Measurements from ENCODE around the gene RRM1.
"Not testable (repeated sequence)": the region's sequence is repeated elsewhere in the genome, so short reads cannot be mapped to it uniquely, and the experiment has no call there.

RRM1 gene

DNA sequence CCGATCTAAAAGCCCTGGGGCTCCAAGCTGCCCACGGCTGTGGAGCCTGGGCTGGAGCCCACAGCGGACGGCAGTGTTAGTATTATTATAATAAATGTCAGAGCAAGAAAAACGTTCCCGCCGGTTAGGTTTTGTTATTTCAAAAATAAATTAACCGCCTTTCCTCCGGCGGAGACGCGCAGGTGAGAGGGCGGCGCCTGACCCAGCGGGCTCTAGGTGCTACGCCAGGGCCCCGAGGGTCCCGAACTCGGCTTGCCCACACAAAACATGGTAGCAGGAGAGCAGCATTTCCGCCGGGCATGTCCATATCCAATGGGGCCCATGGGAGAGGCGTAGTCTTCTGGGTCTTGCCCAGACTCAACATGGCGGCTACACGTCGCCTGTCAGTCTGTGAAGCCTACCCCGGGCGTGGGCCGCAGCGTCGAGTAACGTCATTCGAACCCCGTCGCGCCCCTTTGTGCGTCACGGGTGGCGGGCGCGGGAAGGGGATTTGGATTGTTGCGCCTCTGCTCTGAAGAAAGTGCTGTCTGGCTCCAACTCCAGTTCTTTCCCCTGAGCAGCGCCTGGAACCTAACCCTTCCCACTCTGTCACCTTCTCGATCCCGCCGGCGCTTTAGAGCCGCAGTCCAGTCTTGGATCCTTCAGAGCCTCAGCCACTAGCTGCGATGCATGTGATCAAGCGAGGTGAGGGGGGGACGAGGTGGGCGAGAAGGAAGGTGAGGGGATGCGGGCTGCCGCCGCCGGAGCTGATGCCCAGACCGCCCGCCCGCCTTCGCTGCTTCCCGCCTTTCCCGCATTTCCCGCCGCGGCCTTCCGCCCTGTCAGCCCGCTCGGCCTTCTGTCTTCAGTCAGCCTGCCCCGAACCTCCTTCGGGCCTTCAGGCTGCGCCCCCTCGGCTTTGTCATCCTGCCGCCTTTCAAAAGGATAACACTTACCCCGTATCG lies at the start of gene RRM1:
Gene RRM1 (plus strand): TSS at position 452 of the 944 bp plus-strand sequence. CDS start 214 bp downstream, at position 666.
- TF ChIP-seq, protein P1, sequence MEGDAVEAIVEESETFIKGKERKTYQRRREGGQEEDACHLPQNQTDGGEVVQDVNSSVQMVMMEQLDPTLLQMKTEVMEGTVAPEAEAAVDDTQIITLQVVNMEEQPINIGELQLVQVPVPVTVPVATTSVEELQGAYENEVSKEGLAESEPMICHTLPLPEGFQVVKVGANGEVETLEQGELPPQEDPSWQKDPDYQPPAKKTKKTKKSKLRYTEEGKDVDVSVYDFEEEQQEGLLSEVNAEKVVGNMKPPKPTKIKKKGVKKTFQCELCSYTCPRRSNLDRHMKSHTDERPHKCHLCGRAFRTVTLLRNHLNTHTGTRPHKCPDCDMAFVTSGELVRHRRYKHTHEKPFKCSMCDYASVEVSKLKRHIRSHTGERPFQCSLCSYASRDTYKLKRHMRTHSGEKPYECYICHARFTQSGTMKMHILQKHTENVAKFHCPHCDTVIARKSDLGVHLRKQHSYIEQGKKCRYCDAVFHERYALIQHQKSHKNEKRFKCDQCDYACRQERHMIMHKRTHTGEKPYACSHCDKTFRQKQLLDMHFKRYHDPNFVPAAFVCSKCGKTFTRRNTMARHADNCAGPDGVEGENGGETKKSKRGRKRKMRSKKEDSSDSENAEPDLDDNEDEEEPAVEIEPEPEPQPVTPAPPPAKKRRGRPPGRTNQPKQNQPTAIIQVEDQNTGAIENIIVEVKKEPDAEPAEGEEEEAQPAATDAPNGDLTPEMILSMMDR (IDR thresholded peaks at IDR 0.05; ENCODE audit: borderline replicate concordance, control extremely low read depth, extremely low read depth, insufficient read depth, missing control alignments) = no peak
- peak; percentile 94 for DNase-seq (ENCODE audit: low spot score)
- in situ Hi-C loops (cut with MboI; ENCODE audit: low sequenced_read_pairs, unreplicated experiment) = no loop called here

DNA sequence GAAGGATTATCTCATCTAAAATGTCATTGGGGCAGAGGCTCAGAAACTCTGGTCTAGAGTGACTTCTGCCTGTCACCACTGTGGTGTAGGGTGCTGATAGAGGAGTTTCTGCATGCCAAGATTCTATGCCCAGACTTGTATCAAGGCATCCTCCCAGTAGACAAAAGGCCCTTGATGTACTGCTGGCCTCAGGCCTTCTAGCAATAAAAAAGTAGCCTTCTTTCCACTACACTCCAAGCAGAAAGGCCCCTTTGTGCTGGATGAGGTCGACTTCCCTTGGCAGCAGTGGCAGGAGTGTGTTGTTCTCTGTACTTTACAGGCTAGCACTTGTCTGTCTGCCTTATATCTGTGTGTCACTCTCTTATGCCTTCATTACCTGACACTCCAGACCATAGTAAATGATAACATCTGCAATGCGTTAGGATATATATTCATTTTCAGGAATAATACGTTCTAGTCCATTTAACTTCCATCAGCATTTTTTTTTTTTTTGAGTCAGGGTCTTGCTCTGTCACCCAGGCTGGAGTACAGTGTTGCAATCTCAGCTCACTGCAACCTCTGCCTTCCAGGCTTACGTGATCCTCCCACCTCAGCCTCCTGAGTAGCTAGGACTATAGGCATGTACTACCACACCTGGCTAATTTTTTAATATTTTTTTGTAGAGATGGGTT lies 49.5 kb upstream of the RRM1 start:
- in situ Hi-C loops (cut with MboI; ENCODE audit: low sequenced_read_pairs, unreplicated experiment) = no loop called here
- TF ChIP-seq, protein P1 (IDR thresholded peaks at IDR 0.05; ENCODE audit: borderline replicate concordance, control extremely low read depth, extremely low read depth, insufficient read depth, missing control alignments) = no peak

DNA sequence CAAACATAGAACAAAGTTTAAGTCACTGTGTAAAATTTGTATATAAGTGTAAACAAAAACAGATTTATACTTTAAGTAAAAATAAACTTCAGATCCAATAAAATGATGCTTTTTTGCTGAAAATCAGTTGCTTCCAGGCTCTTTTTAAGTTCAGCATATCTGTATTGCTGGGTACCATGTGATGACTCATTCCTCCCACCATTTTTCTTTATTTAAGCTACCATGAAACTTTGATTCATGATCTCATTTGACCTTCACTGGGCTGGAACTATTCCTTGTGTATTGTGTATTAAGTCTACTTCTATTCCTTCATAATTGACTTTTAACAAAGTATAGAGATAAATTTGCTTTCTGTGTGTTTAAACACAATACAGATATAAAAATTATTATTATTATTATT lies 46.3 kb upstream of the RRM1 start:
- no peak for DNase-seq (ENCODE audit: low spot score)
- in situ Hi-C loops (cut with MboI; ENCODE audit: low sequenced_read_pairs, unreplicated experiment) = no loop called here

More for the DNA sequence above, 49.5 kb upstream of the RRM1 start:
- no peak for DNase-seq (ENCODE audit: low spot score)

DNA sequence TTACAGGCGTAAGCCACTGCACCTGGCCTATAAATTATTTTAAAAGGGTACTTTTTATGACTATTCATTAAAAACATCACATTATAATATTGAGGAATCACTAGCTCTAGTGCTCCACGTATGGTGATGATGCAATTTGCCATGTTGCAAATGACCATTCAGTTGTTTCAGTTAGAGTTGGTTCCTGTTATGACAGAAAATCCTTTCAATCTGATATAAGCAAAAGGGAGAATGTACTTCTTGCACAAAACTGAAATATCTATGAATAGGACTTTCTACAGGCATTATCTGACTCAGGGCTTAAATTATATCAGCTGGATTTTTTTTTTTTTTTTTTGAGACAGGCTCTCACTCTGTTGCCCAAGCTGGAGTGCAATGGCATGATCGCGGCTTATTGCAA lies 45.6 kb upstream of the RRM1 start:
- TF ChIP-seq, protein P1 (IDR thresholded peaks at IDR 0.05; ENCODE audit: borderline replicate concordance, control extremely low read depth, extremely low read depth, insufficient read depth, missing control alignments) = no peak
- in situ Hi-C loops (cut with MboI; ENCODE audit: low sequenced_read_pairs, unreplicated experiment) = no loop called here
- DNase-seq (ENCODE audit: low spot score) = no peak

More for the DNA sequence above, 46.3 kb upstream of the RRM1 start:
- TF ChIP-seq, protein P1 (IDR thresholded peaks at IDR 0.05; ENCODE audit: borderline replicate concordance, control extremely low read depth, extremely low read depth, insufficient read depth, missing control alignments) = no peak

DNA sequence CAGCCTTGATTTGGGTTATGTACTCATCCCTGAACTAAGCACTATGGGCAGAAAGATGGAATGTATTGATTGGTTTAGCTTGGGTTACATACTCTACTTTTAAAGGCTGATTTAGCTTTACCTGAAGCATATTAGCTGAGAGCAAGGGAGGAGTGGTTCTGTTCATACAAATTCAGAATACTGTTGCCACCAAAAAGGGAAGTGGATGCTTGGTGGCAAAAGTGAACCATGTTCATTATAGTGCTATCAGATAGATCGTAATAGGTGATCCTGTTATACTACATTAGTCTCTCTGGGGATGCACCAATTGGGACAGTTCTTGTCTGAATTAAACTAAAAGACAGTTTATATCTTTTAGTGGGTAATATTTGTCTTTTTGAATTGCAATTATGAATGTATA lies 44.5 kb upstream of the RRM1 start:
- in situ Hi-C loops (cut with MboI; ENCODE audit: low sequenced_read_pairs, unreplicated experiment) = no loop called here
- TF ChIP-seq, protein P1 (IDR thresholded peaks at IDR 0.05; ENCODE audit: borderline replicate concordance, control extremely low read depth, extremely low read depth, insufficient read depth, missing control alignments) = no peak
- DNase-seq (ENCODE audit: low spot score) = no peak

DNA sequence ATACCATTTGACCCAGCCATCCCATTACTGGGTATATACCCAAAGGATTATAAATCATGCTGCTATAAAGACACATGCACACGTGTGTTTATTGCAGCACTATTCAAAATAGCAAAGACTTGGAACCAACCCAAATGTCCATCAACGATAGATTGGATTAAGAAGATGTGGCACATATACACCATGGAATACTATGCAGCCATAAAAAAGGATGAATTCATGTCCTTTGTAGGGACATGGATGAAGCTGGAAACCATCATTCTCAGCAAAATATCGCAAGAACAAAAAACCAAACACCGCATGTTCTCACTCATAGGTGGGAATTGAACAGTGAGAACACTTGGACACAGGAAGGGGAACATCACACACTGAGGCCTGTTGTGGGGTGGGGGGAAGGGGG lies 41.4 kb upstream of the RRM1 start:
- in situ Hi-C loops (cut with MboI; ENCODE audit: low sequenced_read_pairs, unreplicated experiment); DNase-seq (ENCODE audit: low spot score): not testable (repeated sequence)

DNA sequence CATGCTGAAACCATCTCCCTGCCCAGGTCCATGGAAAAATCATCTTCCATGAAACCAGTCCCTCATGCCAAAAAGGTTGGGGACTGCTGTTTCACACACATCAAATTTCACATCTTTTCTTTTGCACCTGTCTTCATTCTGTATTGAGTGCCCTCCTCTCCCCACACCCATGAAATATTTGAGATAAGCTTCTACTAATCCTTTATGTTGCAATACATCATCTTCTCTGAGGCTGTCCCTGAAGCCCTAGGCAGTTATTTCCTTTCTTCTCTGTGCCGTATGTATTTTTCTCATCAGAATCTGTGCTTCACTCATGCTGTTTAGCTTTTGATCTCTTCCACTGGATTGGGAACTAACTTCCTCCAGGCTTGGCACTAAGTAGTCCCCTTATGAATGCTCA lies 40.0 kb upstream of the RRM1 start:
- TF ChIP-seq, protein P1 (IDR thresholded peaks at IDR 0.05; ENCODE audit: borderline replicate concordance, control extremely low read depth, extremely low read depth, insufficient read depth, missing control alignments) = no peak
- in situ Hi-C loops (cut with MboI; ENCODE audit: low sequenced_read_pairs, unreplicated experiment) = no loop called here
- no peak for DNase-seq (ENCODE audit: low spot score)

All from GM13976 (cell line).